ENCODE results near the gene RARRES2.
"Not testable (repeated sequence)": the region's sequence is repeated elsewhere in the genome, so short reads cannot be mapped to it uniquely, and the experiment has no call there.

Gene RARRES2

GRCh38 chr7:150313870-150314269 lies 27.6 kb downstream of the RARRES2 start:
- DNase-seq = no peak

GRCh38 chr7:150313367-150313809 lies 28.0 kb downstream of the RARRES2 start:
- no peak for DNase-seq

- DNase-seq = not testable (repeated sequence)
Measured at GRCh38 chr7:150312649-150313366, 28.6 kb downstream of the RARRES2 start.

- no peak for DNase-seq
Measured at GRCh38 chr7:150311711-150312110, 29.7 kb downstream of the RARRES2 start.

- DNase-seq = no peak
Measured at GRCh38 chr7:150311146-150311545, 30.3 kb downstream of the RARRES2 start.

GRCh38 chr7:150308575-150308974 lies 32.9 kb downstream of the RARRES2 start:
- DNase-seq = no peak

GRCh38 chr7:150307904-150308303 lies 33.5 kb downstream of the RARRES2 start:
- no peak for DNase-seq

- no peak for DNase-seq
Measured at GRCh38 chr7:150307129-150307528, 34.3 kb downstream of the RARRES2 start.

- DNase-seq = not testable (repeated sequence)
Measured at GRCh38 chr7:150306377-150306776, 35.1 kb downstream of the RARRES2 start.

- not testable (repeated sequence) for DNase-seq
Measured at GRCh38 chr7:150305903-150306284, 35.5 kb downstream of the RARRES2 start.

GRCh38 chr7:150305259-150305902 lies 36.0 kb downstream of the RARRES2 start:
- not testable (repeated sequence) for DNase-seq

GRCh38 chr7:150304499-150305258 lies 36.8 kb downstream of the RARRES2 start:
- DNase-seq = not testable (repeated sequence)

- not testable (repeated sequence) for DNase-seq
Measured at GRCh38 chr7:150302908-150303310, 38.5 kb downstream of the RARRES2 start.

- DNase-seq = not testable (repeated sequence)
Measured at GRCh38 chr7:150297978-150298377, 43.5 kb downstream of the RARRES2 start.

- DNase-seq = not testable (repeated sequence)
Measured at GRCh38 chr7:150296802-150297201, 44.6 kb downstream of the RARRES2 start.

- not testable (repeated sequence) for DNase-seq
Measured at GRCh38 chr7:150295614-150296013, 45.8 kb downstream of the RARRES2 start.

GRCh38 chr7:150295027-150295426 lies 46.4 kb downstream of the RARRES2 start:
- not testable (repeated sequence) for DNase-seq

- DNase-seq = not testable (repeated sequence)
Measured at GRCh38 chr7:150290317-150290716, 51.1 kb downstream of the RARRES2 start.

GRCh38 chr7:150288816-150289215 lies 52.6 kb downstream of the RARRES2 start:
- not testable (repeated sequence) for DNase-seq

All from NCI-H69 (cell line).